ENCODE measurements around the gene MAFF.

GRCh38 chr22:38175206-38176118 lies 26.3 kb upstream of the MAFF start:
- TF ChIP-seq CTCF (IDR thresholded peaks at IDR 0.05), result no peak
- TF ChIP-seq POLR2A (IDR thresholded peaks at IDR 0.05), result no peak
